ENCODE measurements around the gene TCF3.

The TCF3 gene

GRCh38 chr19:1609680-1610474 lies 42.5 kb downstream of the TCF3 start:
- DNase-seq (ENCODE audit: low spot score), result no peak

GRCh38 chr19:1609103-1609396 lies 43.4 kb downstream of the TCF3 start:
- no peak for DNase-seq (ENCODE audit: low spot score)

- peak; percentile 12 for DNase-seq (ENCODE audit: low spot score)
These were observed 43.9 kb downstream of the TCF3 start for GRCh38 chr19:1608359-1609102.

GRCh38 chr19:1606138-1606651 lies 46.2 kb downstream of the TCF3 start:
- no peak for DNase-seq (ENCODE audit: low spot score)

- DNase-seq (ENCODE audit: low spot score), result peak; percentile 96
These were observed 46.9 kb downstream of the TCF3 start, which contains the start of gene UQCR11 for GRCh38 chr19:1605236-1606137. Gene UQCR11, minus strand, starts transcription at chr19:1605462. Its CDS starts 53 bp downstream, at chr19:1605409.

- no peak for DNase-seq (ENCODE audit: low spot score)
These were observed 50.2 kb downstream of the TCF3 start for GRCh38 chr19:1602091-1602707.

- no peak for DNase-seq (ENCODE audit: low spot score)
These were observed 50.8 kb downstream of the TCF3 start for GRCh38 chr19:1601613-1602064.

- DNase-seq (ENCODE audit: low spot score), result no peak
These were observed 53.0 kb downstream of the TCF3 start for GRCh38 chr19:1599460-1599846.

GRCh38 chr19:1598777-1599459 lies 53.5 kb downstream of the TCF3 start:
- no peak for DNase-seq (ENCODE audit: low spot score)

- DNase-seq (ENCODE audit: low spot score), result no peak
These were observed 59.0 kb downstream of the TCF3 start for GRCh38 chr19:1593501-1593772.

GRCh38 chr19:1592755-1593500 lies 59.5 kb downstream of the TCF3 start, which contains the start of gene MBD3:
Gene MBD3, minus strand, starts transcription at chr19:1592865. Its CDS starts 234 bp downstream, at chr19:1592631.
- peak; percentile 95 for DNase-seq (ENCODE audit: low spot score)

GRCh38 chr19:1592024-1592754 lies 60.2 kb downstream of the TCF3 start:
- peak; percentile 92 for DNase-seq (ENCODE audit: low spot score)

- no peak for DNase-seq (ENCODE audit: low spot score)
These were observed 60.9 kb downstream of the TCF3 start for GRCh38 chr19:1591421-1592023.

GRCh38 chr19:1590641-1591397 lies 61.6 kb downstream of the TCF3 start:
- no peak for DNase-seq (ENCODE audit: low spot score)

GRCh38 chr19:1587872-1588271 lies 64.5 kb downstream of the TCF3 start:
- DNase-seq (ENCODE audit: low spot score), result no peak

- DNase-seq (ENCODE audit: low spot score), result no peak
These were observed 67.2 kb downstream of the TCF3 start for GRCh38 chr19:1585243-1585580.

GRCh38 chr19:1584500-1585242 lies 67.7 kb downstream of the TCF3 start:
- no peak for DNase-seq (ENCODE audit: low spot score)

- DNase-seq (ENCODE audit: low spot score), result no peak
These were observed 70.2 kb downstream of the TCF3 start for GRCh38 chr19:1582201-1582600.
